Neuronal stem cell (in vitro differentiated cells): ENCODE measurements around the gene PDE4B.

Experiments used
- DNase-seq: peaks from one replicate; pipeline ENCODE4 v3.0.0-alpha.2; 2013; ENCODE audit warnings: low spot score
- H2AFZ ChIP-seq: one replicate; pipeline ENCODE4 v1.6.1; 2013; ENCODE audit warnings: mild to moderate bottlenecking, low read length, inconsistent platforms
- H2AK5ac ChIP-seq: 2 replicates; pipeline ENCODE4 v1.6.1; 2013; ENCODE audit warnings: low read depth, mild to moderate bottlenecking, inconsistent platforms, low read length, moderate library complexity, mixed read lengths
- H2BK120ac ChIP-seq: 2 replicates; pipeline ENCODE4 v1.6.1; 2013; ENCODE audit warnings: low read depth, mild to moderate bottlenecking, inconsistent platforms, low read length, moderate library complexity, mixed read lengths
- H2BK12ac ChIP-seq: one replicate; pipeline ENCODE4 v1.6.1; 2013; ENCODE audit warnings: low read length, inconsistent platforms
- H2BK15ac ChIP-seq: 2 replicates; pipeline ENCODE4 v1.6.1; 2013; ENCODE audit warnings: mild to moderate bottlenecking, low read length, inconsistent platforms, mixed read lengths
- H2BK5ac ChIP-seq: one replicate; pipeline ENCODE4 v1.6.1; 2013; ENCODE audit warnings: inconsistent platforms, mild to moderate bottlenecking, low read length, moderate library complexity
- H3K14ac ChIP-seq: one replicate; pipeline ENCODE4 v1.6.1; 2013; ENCODE audit warnings: low read length, inconsistent platforms
- H3K18ac ChIP-seq: 2 replicates; pipeline ENCODE4 v1.6.1; 2013; ENCODE audit warnings: low read length, inconsistent platforms
- H3K23ac ChIP-seq: 2 replicates; pipeline ENCODE4 v1.6.1; 2013; ENCODE audit warnings: low read depth, mild to moderate bottlenecking, mixed read lengths, low read length, inconsistent platforms; ENCODE audit not compliant: poor library complexity
- H3K27ac ChIP-seq: replicated peaks from 3 replicates; pipeline ENCODE4 v1.5.1; 2013; ENCODE audit warnings: low read length, inconsistent platforms
- H3K27me3 ChIP-seq, 3 experiments: 2 replicates each; pipeline ENCODE4 v1.6.1; 2013; ENCODE audit warnings: low read length in 3 of 3, mild to moderate bottlenecking in 2 of 3, inconsistent platforms in 1 of 3, low read depth in 1 of 3, mixed read lengths in 1 of 3, moderate library complexity in 1 of 3; ENCODE audit not compliant: control insufficient read depth in 3 of 3, insufficient read depth in 3 of 3
- H3K36me3 ChIP-seq, 2 donors: replicated peaks in 1 of 2; 2 replicates each; pipeline ENCODE4 v1.6.1; 2013; ENCODE audit warnings: low read length in 2 of 2; ENCODE audit not compliant: control insufficient read depth in 2 of 2, insufficient read depth in 2 of 2
- H3K4ac ChIP-seq: 2 replicates; pipeline ENCODE4 v1.6.1; 2013; ENCODE audit warnings: inconsistent platforms, mild to moderate bottlenecking, low read length, moderate library complexity
- H3K4me1 ChIP-seq, 2 donors: 1 replicate in 1 of 2; 2 replicates in 1 of 2; pipeline ENCODE4 v1.6.1; 2013; ENCODE audit warnings: low read length in 2 of 2, low read depth in 1 of 2; ENCODE audit not compliant: control insufficient read depth in 2 of 2, insufficient read depth in 1 of 2
- H3K4me2 ChIP-seq: one replicate; pipeline ENCODE4 v1.6.1; 2013; ENCODE audit warnings: mild to moderate bottlenecking, low read length, inconsistent platforms; ENCODE audit not compliant: insufficient read depth, poor library complexity, severe bottlenecking
- H3K4me3 ChIP-seq, 2 donors: 2 replicates each; pipeline ENCODE4 v1.5.1; 2013; ENCODE audit warnings: low read length in 2 of 2, mild to moderate bottlenecking in 2 of 2, inconsistent platforms in 1 of 2, moderate library complexity in 1 of 2
- H3K79me1 ChIP-seq: one replicate; pipeline ENCODE4 v1.6.1; 2013; ENCODE audit warnings: low read depth, mild to moderate bottlenecking, inconsistent platforms, low read length, moderate library complexity
- H3K9ac ChIP-seq: one replicate; pipeline ENCODE4 v1.6.1; 2013; ENCODE audit warnings: mild to moderate bottlenecking, low read depth, low read length, inconsistent platforms; ENCODE audit not compliant: poor library complexity
- H3K9me3 ChIP-seq, 2 donors: replicated peaks in 1 of 2; 2 replicates each; pipeline versions ENCODE3 to v1.6.1; 2013; ENCODE audit warnings: low read length in 2 of 2, mild to moderate bottlenecking in 2 of 2, inconsistent platforms in 1 of 2, low read depth in 1 of 2, mixed read lengths in 1 of 2, moderate library complexity in 1 of 2; ENCODE audit not compliant: control insufficient read depth in 2 of 2, insufficient read depth in 1 of 2
- H4K8ac ChIP-seq: one replicate; pipeline ENCODE4 v1.6.1; 2013; ENCODE audit warnings: low read depth, mild to moderate bottlenecking, inconsistent platforms, low read length, moderate library complexity
- H4K91ac ChIP-seq: one replicate; pipeline ENCODE4 v1.6.1; 2013; ENCODE audit warnings: low read length, low read depth, mild to moderate bottlenecking, inconsistent platforms; ENCODE audit not compliant: poor library complexity
- WGBS, 2 donors: extraction: QIAGEN DNeasy Blood & Tissue Kit; methylation state at CpG; one replicate each; pipeline ENCODE4 v1.1.7; 2013; ENCODE audit warnings: missing lambda C conversion rate in 2 of 2, mixed read lengths in 1 of 2; ENCODE audit not compliant: insufficient read length in 2 of 2, insufficient replicate concordance in 1 of 2; ENCODE audit errors: extremely low coverage in 2 of 2; 5-methylcytosine and 5-hydroxymethylcytosine counted together

Gene PDE4B

GRCh38 chr1:66226985-66227384 is 434.3 kb downstream of the PDE4B start:
- Histone ChIP-seq H3K18ac (no peak overlapping the region), H3K27me3 (no peaks in the 10 kb centered on the region), H3K36me3 (no peaks in the 10 kb centered on the region), H4K91ac (no peak overlapping the region), H3K23ac (no peak overlapping the region), H3K9me3 (no peaks in the 10 kb centered on the region), H3K4me2 (no peak overlapping the region), H3K27ac (no peak overlapping the region), H2BK120ac (no peak overlapping the region), H2AFZ (no peak overlapping the region), H4K8ac (no peak overlapping the region), H3K9ac (no peak overlapping the region), H2BK15ac (no peak overlapping the region), H3K4me1 (no peaks in the 10 kb centered on the region), H2BK5ac (no peak overlapping the region), H3K14ac (no peak overlapping the region), H2BK12ac (no peak overlapping the region), H3K4ac (no peak overlapping the region), H2AK5ac (no peak overlapping the region), H3K79me1 (no peaks in the 10 kb centered on the region), H3K4me3 (no peak overlapping the region)
- DNase-seq: no peak
- no CpG with 5 or more reads among the region's 4 CpGs for WGBS, 2 donors

- no peak overlapping the region for H3K4me3 ChIP-seq
- H3K4me1 ChIP-seq: no peaks in the 10 kb centered on the region
- no peak overlapping the region for H2AK5ac ChIP-seq
- no peak overlapping the region for H3K4ac ChIP-seq
- no peak overlapping the region for H2BK15ac ChIP-seq
- no peaks in the 10 kb centered on the region for H3K27me3 ChIP-seq
- no peak overlapping the region for H3K18ac ChIP-seq
- WGBS, 2 donors: no CpG with 5 or more reads among the region's 2 CpGs
- H4K8ac ChIP-seq: no peak overlapping the region
- no peak overlapping the region for H3K4me2 ChIP-seq
- H3K9ac ChIP-seq: no peak overlapping the region
- H3K27ac ChIP-seq: no peak overlapping the region
- H4K91ac ChIP-seq: no peak overlapping the region
- no peak for DNase-seq
- H2BK5ac ChIP-seq: no peak overlapping the region
- H2BK12ac ChIP-seq: no peak overlapping the region
- no peaks in the 10 kb centered on the region for H3K79me1 ChIP-seq
- no peaks in the 10 kb centered on the region for H3K9me3 ChIP-seq
- H3K23ac ChIP-seq: no peak overlapping the region
- H3K14ac ChIP-seq: no peak overlapping the region
- H2BK120ac ChIP-seq: no peak overlapping the region
- no peaks in the 10 kb centered on the region for H3K36me3 ChIP-seq
- H2AFZ ChIP-seq: no peak overlapping the region
These were observed 435.3 kb downstream of the PDE4B start for GRCh38 chr1:66227966-66228365.

GRCh38 chr1:66231217-66231616 is 438.5 kb downstream of the PDE4B start:
- Histone ChIP-seq H2AFZ (no peak overlapping the region), H4K8ac (no peak overlapping the region), H3K14ac (no peak overlapping the region), H3K18ac (no peak overlapping the region), H3K27ac (no peak overlapping the region), H3K9me3 (no peaks in the 10 kb centered on the region), H2BK120ac (no peak overlapping the region), H3K4me2 (no peak overlapping the region), H3K27me3 (no peaks in the 10 kb centered on the region), H2BK12ac (no peak overlapping the region), H3K79me1 (no peaks in the 10 kb centered on the region), H3K23ac (no peak overlapping the region), H2AK5ac (no peak overlapping the region), H3K4me1 (no peaks in the 10 kb centered on the region), H2BK15ac (no peak overlapping the region), H3K36me3 (no peaks in the 10 kb centered on the region), H3K4me3 (no peak overlapping the region), H3K4ac (no peak overlapping the region), H4K91ac (no peak overlapping the region), H3K9ac (no peak overlapping the region), H2BK5ac (no peak overlapping the region)
- DNase-seq: no peak

- no peaks in the 10 kb centered on the region for H3K9me3 ChIP-seq
- no peak overlapping the region for H2BK12ac ChIP-seq
- no peak overlapping the region for H3K4me3 ChIP-seq
- no peak overlapping the region for H2BK15ac ChIP-seq
- H3K4ac ChIP-seq: no peak overlapping the region
- no peak overlapping the region for H3K14ac ChIP-seq
- no peak overlapping the region for H2AK5ac ChIP-seq
- no peak overlapping the region for H4K91ac ChIP-seq
- H3K23ac ChIP-seq: no peak overlapping the region
- no peak overlapping the region for H3K18ac ChIP-seq
- H2BK120ac ChIP-seq: no peak overlapping the region
- H3K79me1 ChIP-seq: no peaks in the 10 kb centered on the region
- H2BK5ac ChIP-seq: no peak overlapping the region
- no peak overlapping the region for H3K27ac ChIP-seq
- no peak overlapping the region for H4K8ac ChIP-seq
- H3K36me3 ChIP-seq: no peaks in the 10 kb centered on the region
- no peak overlapping the region for H3K9ac ChIP-seq
- no CpG with 5 or more reads among the region's 5 CpGs for WGBS, 2 donors
- no peaks in the 10 kb centered on the region for H3K27me3 ChIP-seq
- no peak for DNase-seq
- no peak overlapping the region for H3K4me2 ChIP-seq
- H2AFZ ChIP-seq: no peak overlapping the region
- H3K4me1 ChIP-seq: no peaks in the 10 kb centered on the region
These were observed 439.2 kb downstream of the PDE4B start for GRCh38 chr1:66231681-66232463.
